IgD-negative memory B cell (primary cell): Measurements from ENCODE around the gene CDK14. TPM values are rescaled to one million over a fixed set of nuclear protein-coding genes. Genes with fewer than 3 reads are reported as not detected.
"Not testable (repeated sequence)": the region's sequence is repeated elsewhere in the genome, so short reads cannot be mapped to it uniquely, and the experiment has no call there.

Source experiments
- H3K27ac Mint-ChIP-seq, 3 donors: one replicate each; pipeline ENCODE4 v1.8.0; 2020 to 2022; ENCODE audit warnings: mild to moderate bottlenecking in 3 of 3, mixed read lengths in 3 of 3, moderate library complexity in 1 of 3
- H3K27me3 Mint-ChIP-seq: one replicate; pipeline ENCODE4 v1.8.0; 2021; ENCODE audit warnings: mixed read lengths
- H3K36me3 Mint-ChIP-seq: one replicate; pipeline ENCODE4 v1.8.0; 2020; ENCODE audit warnings: mild to moderate bottlenecking, mixed read lengths
- H3K4me1 Mint-ChIP-seq, 3 donors: one replicate each; pipeline ENCODE4 v1.8.0; 2020 to 2022; ENCODE audit warnings: mixed read lengths in 3 of 3, mild to moderate bottlenecking in 1 of 3
- H3K4me3 Mint-ChIP-seq, 4 donors: one replicate each; pipeline ENCODE4 v1.8.0; 2020 to 2022; ENCODE audit warnings: mild to moderate bottlenecking in 4 of 4, mixed read lengths in 4 of 4, moderate library complexity in 3 of 4
- H3K9me3 Mint-ChIP-seq, 3 donors: one replicate each; pipeline ENCODE4 v1.8.0; 2020 to 2021; ENCODE audit warnings: mixed read lengths in 3 of 3, mild to moderate bottlenecking in 1 of 3
- polyA plus RNA-seq: library from polyadenylated mRNA; unstranded; fragments of 300-500 nt; fragmentation: Illumina TruSeq; gene quantifications from one replicate; pipeline ENCODE4 v1.2.3, GENCODE V29; 2021

Gene CDK14
- polyA plus RNA-seq, 1 donor from 2014 or later: 53.0 TPM

DNA sequence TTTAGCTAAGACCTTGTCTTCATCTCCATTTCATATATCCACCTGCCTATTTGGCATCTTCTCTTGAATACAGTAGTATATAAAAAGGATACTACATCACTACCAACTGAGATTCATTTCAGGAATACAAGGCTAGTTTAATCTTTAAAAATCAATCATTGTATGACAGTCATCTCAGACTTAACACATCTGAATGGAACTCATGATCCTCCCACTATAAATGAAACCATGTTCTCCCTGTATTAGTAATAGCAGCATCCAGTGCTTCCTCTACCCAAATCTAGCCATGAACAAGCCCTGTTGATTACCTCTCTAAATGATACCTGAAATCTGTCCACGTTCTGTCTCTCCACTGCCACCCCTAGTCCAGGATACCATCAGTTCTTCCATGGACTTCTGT, 196.2 kb downstream of the CDK14 start:
- Mint-ChIP-seq H3K27me3 (no peaks in the 10 kb centered on the region), H3K4me1 (peaks cover 17 to 20% (median 19%) of the 10 kb centered on the region in 3 donors), H3K27ac (no peak overlapping the region), H3K9me3 (peaks cover 2 to 12% (median 2%) of the 10 kb centered on the region in 3 donors), H3K36me3 (peaks cover 30% of the 10 kb centered on the region), H3K4me3 (peak overlapping the region in 1 of 4 donors; percentile 30)

DNA sequence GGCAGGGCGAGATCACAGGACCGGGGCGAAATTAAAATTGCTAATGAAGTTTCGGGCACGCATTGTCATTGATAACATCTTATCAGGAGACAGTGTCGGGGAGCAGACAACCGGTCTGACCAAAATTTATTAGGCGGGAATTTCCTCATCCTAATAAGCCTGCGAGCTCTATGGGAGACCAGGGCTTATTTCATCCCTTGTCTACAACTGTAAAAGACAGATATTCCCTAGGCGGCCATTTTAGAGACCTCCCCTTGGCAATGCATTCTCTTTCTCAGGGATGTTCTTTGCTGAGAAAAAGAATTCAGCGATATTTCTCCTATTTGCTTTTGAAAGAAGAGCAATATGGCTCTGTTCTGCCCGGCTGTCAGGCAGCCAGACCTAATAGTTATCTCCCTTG, 198.1 kb downstream of the CDK14 start:
- H3K36me3 Mint-ChIP-seq: peaks cover 35% of the 10 kb centered on the region
- peaks cover 13 to 21% (median 20%) of the 10 kb centered on the region in 3 donors for H3K4me1 Mint-ChIP-seq
- H3K27me3 Mint-ChIP-seq, H3K27ac Mint-ChIP-seq, H3K4me3 Mint-ChIP-seq: not testable (repeated sequence)
- peaks cover 2 to 12% (median 2%) of the 10 kb centered on the region in 3 donors for H3K9me3 Mint-ChIP-seq

DNA sequence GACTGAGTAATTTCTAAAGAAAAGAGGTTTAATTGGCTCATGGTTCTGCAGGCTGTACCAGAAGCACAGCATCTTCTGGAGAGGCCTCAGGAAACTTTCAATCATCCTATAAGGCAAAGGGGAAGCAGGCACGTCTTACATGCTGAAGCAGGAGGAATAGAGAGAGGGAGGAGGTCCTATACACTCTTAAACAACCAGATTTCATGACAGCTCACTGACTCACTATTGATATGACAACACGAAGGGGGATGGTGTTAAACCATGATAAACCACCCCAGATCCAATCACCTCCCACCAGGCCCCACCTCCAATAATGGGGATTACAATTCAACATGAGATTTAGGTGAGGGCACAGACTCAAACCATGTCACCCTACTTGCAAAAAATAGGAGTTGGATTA, 201.5 kb downstream of the CDK14 start:
- H3K4me3 Mint-ChIP-seq: peak overlapping the region in 1 of 4 donors; percentile 7
- peaks cover 9 to 17% (median 12%) of the 10 kb centered on the region in 3 donors for H3K4me1 Mint-ChIP-seq
- peak overlapping the region in 1 of 3 donors; percentile 53 for H3K27ac Mint-ChIP-seq
- H3K36me3 Mint-ChIP-seq: peaks cover 32% of the 10 kb centered on the region
- H3K9me3 Mint-ChIP-seq: peaks cover 2 to 8% (median 2%) of the 10 kb centered on the region in 3 donors
- no peaks in the 10 kb centered on the region for H3K27me3 Mint-ChIP-seq

DNA sequence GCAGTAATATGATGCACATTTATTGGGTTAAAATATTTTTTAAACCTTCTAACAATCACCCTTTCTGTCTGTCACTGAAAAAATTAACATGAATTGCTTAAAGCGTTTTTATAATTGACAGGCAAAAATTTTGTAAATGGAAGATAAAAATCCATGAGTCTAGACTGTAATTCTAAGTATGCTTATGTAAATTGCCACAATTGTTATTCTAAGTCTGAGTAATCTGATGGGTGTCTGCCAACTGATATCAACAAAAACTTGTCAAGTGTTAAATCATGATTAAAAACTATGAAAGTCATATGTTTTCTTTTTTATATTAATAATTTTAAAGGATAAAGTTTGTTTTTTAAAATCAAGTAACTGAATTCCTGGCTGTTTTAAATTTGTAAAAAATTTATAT, 208.2 kb downstream of the CDK14 start:
- Mint-ChIP-seq H3K27me3 (no peaks in the 10 kb centered on the region), H3K27ac (no peak overlapping the region), H3K36me3 (peaks cover 18% of the 10 kb centered on the region), H3K9me3 (peaks cover 0 to 5% (median 5%) of the 10 kb centered on the region in 3 donors), H3K4me3 (no peak overlapping the region), H3K4me1 (peaks cover 0 to 6% (median 5%) of the 10 kb centered on the region in 3 donors)

DNA sequence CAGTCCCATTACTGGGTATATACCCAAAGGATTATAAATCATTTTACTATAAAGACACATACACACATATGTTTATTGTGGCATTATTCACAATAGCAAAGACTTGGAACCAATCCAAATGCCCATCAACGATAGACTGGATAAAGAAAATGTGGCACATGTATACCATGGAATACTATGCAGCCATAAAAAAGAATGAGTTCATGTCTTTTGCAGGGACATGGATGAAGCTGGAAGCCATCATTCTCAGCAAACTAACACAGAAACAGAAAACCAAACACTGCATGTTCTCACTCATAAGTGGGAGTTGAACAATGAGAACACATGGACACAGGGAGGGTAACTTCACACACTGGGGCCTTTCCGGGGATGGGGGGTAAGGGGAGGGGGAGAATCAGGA, 219.4 kb downstream of the CDK14 start:
- Mint-ChIP-seq H3K36me3 (peaks cover 10% of the 10 kb centered on the region), H3K9me3 (peaks cover 5 to 15% (median 7%) of the 10 kb centered on the region in 3 donors), H3K27ac (peak overlapping the region in 1 of 3 donors; percentile 60), H3K4me1 (peaks cover 12 to 30% (median 20%) of the 10 kb centered on the region in 3 donors)
- not testable (repeated sequence) for H3K27me3 Mint-ChIP-seq, H3K4me3 Mint-ChIP-seq

DNA sequence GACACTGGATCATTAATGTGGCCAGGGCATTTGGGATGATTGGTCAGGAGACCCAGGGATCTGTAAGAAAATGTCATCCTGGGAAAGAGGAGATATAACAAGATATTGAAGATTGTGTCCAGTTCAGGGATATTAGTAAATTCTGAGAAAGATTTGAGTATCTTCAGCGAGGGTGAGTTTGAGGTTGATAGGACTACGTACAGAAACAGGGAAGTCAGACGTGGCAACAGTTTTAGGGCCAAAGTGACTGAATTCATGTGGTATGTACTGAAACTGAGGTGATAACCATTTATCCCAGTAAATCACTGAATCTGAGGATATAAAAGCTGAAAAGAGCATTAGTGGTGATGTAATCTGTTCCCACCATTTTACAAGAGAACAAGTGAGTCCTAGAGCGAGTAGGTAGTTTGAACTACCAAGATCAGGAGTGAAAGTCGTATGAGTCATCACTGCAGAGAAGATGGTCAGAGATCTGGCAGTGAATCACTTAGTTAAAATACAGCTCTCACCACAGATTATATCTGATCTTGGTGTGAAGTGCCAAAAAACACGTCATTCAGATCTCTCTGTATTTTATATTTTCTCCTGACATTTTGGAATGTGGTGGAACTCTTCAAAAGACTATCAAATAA, 220.5 kb downstream of the CDK14 start:
- peaks cover 4 to 15% (median 5%) of the 10 kb centered on the region in 3 donors for H3K9me3 Mint-ChIP-seq
- peaks cover 11% of the 10 kb centered on the region for H3K36me3 Mint-ChIP-seq
- H3K27ac Mint-ChIP-seq: peak overlapping the region; percentile 0 to 78 (median 2)

DNA sequence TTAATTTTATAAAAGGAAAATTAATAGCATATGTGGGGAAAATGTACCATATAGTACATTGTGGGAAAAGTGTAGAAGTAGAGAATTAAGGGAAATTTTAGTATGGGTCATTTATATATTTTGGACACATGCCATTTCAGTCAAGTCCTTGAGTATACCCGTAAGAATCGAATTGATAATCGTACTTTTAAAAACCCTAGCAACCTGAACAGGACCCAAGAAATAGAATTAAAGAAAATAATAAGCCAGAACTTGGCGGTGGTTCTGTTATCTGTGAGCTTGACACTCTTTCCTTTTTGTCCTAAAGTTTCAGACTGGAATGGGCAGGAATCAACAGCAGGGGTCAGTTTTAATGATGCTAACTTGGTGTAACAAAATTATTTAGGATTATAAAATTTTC, 221.0 kb downstream of the CDK14 start:
- Mint-ChIP-seq H3K27me3 (no peaks in the 10 kb centered on the region), H3K9me3 (peaks cover 4 to 15% (median 5%) of the 10 kb centered on the region in 3 donors), H3K4me1 (peaks cover 17 to 40% (median 23%) of the 10 kb centered on the region in 3 donors), H3K27ac (no peak overlapping the region), H3K4me3 (no peak overlapping the region), H3K36me3 (peaks cover 15% of the 10 kb centered on the region)

More for the DNA sequence above, 220.5 kb downstream of the CDK14 start:
- peak overlapping the region in 1 of 4 donors; percentile 83 for H3K4me3 Mint-ChIP-seq
- H3K27me3 Mint-ChIP-seq: no peaks in the 10 kb centered on the region
- peaks cover 16 to 37% (median 23%) of the 10 kb centered on the region in 3 donors for H3K4me1 Mint-ChIP-seq

DNA sequence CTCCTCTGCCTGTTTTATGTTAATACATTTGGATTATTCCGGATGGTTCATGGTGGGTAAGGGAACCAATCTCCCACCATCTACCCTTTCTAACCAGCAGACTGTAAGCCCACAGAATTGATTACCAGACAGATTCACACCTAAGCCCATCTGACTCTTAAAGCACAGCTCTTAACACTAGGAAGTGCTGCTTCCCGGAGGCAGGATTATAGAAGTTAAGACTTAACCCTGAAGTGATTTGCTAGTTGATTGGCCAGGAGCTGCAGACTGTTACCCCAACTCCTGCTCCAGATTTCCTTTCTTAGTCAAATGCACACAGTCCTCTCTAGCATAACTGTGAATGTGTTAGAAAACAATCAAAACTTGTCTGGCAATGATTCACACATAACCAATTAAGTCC, 221.7 kb downstream of the CDK14 start:
- Mint-ChIP-seq H3K36me3 (peaks cover 15% of the 10 kb centered on the region), H3K4me3 (peak overlapping the region in 1 of 4 donors; percentile 15), H3K27me3 (no peaks in the 10 kb centered on the region), H3K27ac (peak overlapping the region in 1 of 3 donors; percentile 9), H3K9me3 (peaks cover 4 to 15% (median 5%) of the 10 kb centered on the region in 3 donors), H3K4me1 (peaks cover 19 to 45% (median 29%) of the 10 kb centered on the region in 3 donors)

DNA sequence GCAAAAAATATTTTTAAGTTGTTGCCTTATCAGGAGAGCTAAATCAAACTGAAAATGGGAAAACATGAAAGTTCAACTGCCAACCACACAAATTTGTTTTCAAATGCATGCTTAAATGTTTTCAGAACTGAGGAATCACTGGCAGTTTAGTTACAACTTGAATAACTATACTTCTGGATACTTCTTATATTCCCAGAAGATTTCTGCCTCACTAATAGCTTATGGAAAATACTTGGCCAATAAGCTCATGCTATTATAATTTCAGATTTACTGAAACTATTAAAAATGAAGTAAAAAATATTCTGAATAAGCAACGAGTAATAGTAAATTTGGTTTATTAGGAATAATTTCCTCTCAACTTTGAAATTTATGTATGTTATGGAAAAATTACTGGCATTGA, 222.2 kb downstream of the CDK14 start:
- peak overlapping the region in 1 of 3 donors; percentile 9 for H3K27ac Mint-ChIP-seq
- H3K36me3 Mint-ChIP-seq: peaks cover 15% of the 10 kb centered on the region
- H3K4me3 Mint-ChIP-seq: no peak overlapping the region
- peaks cover 4 to 15% (median 5%) of the 10 kb centered on the region in 3 donors for H3K9me3 Mint-ChIP-seq
- H3K4me1 Mint-ChIP-seq: peaks cover 20 to 49% (median 34%) of the 10 kb centered on the region in 3 donors
- H3K27me3 Mint-ChIP-seq: no peaks in the 10 kb centered on the region

DNA sequence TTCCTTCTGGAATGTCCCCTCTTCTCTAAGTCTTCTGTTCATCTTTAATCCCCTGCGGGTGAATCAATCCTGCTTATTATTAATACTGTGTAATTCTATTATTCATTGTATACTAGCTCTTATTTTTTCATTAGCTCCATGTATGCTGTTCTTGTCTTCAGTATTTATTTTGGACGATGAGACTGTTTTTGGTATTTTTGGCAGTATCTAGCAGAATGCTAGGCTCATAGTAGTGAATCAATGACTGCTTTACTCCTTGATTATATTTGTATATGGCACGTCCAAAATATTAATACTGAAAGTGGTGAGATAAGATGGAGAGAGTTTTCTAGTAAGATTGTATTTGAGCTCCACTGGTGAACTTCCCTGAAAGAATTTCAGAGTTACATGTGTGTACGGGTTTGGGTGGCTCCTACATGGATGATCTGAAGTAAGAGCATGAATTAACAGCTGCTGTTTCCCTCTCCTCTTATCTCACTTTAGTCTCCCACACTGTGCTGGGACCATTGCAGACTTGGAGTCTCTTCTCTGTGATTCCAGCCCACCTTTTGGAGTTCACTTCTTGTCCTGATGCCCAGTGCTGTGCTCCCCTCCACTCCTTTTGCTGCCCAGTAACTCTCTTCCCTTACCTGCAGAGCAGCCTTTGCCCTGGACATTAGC, 226.0 kb downstream of the CDK14 start:
- H3K27ac Mint-ChIP-seq: no peak overlapping the region
- no peak overlapping the region for H3K4me3 Mint-ChIP-seq
- H3K36me3 Mint-ChIP-seq: peaks cover 17% of the 10 kb centered on the region
- peaks cover 0 to 4% (median 0%) of the 10 kb centered on the region in 3 donors for H3K9me3 Mint-ChIP-seq
- peaks cover 15 to 51% (median 35%) of the 10 kb centered on the region in 3 donors for H3K4me1 Mint-ChIP-seq
- H3K27me3 Mint-ChIP-seq: no peaks in the 10 kb centered on the region

DNA sequence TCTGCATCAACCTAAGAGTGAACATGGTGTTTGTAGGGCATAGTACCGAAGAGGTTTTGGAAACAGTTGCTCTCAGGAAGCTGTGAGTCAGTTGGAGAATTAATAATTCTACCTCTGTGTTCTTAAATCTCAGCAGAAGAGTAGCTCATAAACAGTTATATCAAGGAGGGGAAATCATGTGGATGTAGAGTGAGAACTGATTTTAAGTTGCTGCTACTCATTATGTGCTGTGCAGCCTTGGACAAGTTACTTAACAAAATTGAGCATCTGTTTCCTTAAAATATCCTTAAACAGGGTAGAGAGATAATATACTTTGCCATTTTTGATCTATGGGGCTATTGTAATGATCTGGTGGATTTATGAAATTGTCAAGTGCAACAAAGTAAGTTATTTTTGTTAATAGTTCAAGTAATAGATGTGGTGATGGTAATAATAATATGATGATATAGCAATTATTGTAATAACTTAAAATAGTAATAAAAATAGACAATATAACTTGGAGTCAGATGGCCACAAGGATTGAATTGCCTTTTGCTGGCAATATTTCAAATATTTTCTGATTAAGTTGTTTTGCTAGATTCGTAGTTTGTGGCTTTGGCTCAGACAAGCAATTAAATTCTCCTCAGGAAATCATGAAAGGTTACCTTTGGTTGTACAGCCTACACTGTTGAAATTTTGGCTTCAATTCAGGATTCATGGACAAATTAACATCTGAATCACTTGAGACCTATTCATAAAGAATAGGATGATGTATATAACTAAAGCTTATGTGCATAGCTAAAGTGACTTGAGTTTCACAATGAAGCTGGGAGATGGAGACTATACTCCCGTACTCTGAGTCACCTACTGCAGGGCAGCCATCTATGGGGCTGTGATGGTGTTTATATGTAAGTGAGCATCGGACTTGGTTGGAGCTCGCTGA, 228.5 kb downstream of the CDK14 start:
- no peaks in the 10 kb centered on the region for H3K27me3 Mint-ChIP-seq
- no peak overlapping the region for H3K4me3 Mint-ChIP-seq
- H3K27ac Mint-ChIP-seq: peak overlapping the region in 1 of 3 donors; percentile 28
- H3K9me3 Mint-ChIP-seq: peaks cover 2 to 14% (median 3%) of the 10 kb centered on the region in 3 donors
- H3K36me3 Mint-ChIP-seq: peaks cover 28% of the 10 kb centered on the region
- H3K4me1 Mint-ChIP-seq: peaks cover 12 to 43% (median 32%) of the 10 kb centered on the region in 3 donors

DNA sequence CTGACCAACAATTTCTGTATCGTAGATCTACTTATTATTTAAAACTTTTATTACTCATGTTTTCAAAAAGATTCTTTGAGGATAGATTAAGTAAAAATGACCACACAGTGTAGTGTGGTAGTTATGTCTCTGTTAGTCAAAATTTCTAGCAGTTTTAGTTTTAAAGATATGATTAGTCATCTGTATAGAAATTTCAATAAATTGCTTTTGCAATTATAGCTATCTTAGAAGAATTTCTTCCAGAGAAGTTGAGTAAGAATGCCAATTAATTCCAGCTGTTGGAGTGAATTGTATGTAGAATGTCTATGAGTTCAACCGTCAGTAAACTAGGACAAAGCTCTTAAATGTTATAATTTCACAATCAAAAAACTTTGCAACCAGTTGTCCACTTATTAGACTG, 229.7 kb downstream of the CDK14 start:
- Mint-ChIP-seq H3K27me3 (no peaks in the 10 kb centered on the region), H3K4me3 (no peak overlapping the region), H3K4me1 (peaks cover 9 to 40% (median 29%) of the 10 kb centered on the region in 3 donors), H3K9me3 (peaks cover 2 to 10% (median 10%) of the 10 kb centered on the region in 3 donors), H3K27ac (no peak overlapping the region), H3K36me3 (peaks cover 31% of the 10 kb centered on the region)

DNA sequence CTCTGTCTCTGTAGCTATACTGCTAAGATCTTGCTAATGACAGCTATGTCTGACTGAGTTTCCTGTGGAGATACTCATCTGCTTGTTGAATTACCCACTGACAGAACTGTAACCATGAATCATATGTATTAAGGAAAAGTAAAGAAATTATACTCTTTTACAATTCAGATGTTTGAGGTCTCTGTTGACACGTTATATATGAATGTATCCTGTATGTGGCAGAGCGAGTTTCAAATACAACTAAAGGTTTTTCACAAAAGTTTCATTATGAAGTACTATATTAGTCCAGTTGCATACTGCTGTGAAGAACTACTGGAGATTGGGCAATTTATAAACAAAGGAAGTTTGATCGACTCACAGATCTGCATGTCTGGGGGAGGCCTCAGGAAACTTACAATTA, 232.5 kb downstream of the CDK14 start:
- H3K4me1 Mint-ChIP-seq: peaks cover 11 to 41% (median 35%) of the 10 kb centered on the region in 3 donors
- H3K36me3 Mint-ChIP-seq: peaks cover 29% of the 10 kb centered on the region
- H3K27me3 Mint-ChIP-seq: no peaks in the 10 kb centered on the region
- no peak overlapping the region for H3K4me3 Mint-ChIP-seq
- H3K27ac Mint-ChIP-seq: peak overlapping the region in 1 of 3 donors; percentile 34
- peaks cover 2 to 12% (median 10%) of the 10 kb centered on the region in 3 donors for H3K9me3 Mint-ChIP-seq

DNA sequence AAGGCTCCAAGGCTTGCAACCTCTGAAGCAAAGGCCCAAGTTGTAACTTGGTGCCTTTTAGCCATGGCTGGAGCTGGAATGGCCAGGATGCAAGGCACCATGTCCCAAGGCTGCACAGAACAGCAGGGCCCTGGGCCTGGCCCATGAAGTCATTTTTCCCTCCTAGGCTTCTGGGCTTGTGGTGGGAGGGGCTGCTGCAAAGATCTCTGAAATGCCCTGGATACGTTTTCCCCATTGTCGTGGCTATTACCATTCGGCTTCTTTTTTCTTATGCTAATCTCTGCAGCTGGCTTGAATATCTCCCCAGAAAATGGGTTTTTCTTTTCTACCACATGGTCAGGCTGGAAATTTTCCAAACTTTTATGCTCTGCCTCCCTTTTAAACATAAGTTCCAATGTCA, 234.2 kb downstream of the CDK14 start:
- Mint-ChIP-seq H3K36me3 (peaks cover 29% of the 10 kb centered on the region), H3K9me3 (peaks cover 2 to 15% (median 12%) of the 10 kb centered on the region in 3 donors), H3K4me3 (no peak overlapping the region)

More for the DNA sequence above, 234.2 kb downstream of the CDK14 start:
- Mint-ChIP-seq H3K27ac (no peak overlapping the region), H3K27me3 (no peaks in the 10 kb centered on the region), H3K4me1 (peaks cover 18 to 49% (median 31%) of the 10 kb centered on the region in 3 donors)
